Measurements from ENCODE around the gene GRM3. TPM values are rescaled to one million over a fixed set of nuclear protein-coding genes. Genes with fewer than 3 reads are reported as not detected.

Gene GRM3
- total RNA-seq, 1 donor from 2014 or later = not detected

- no peak for TF ChIP-seq CTCF (conservative IDR thresholded peaks at IDR 0.05; ENCODE audit: low read depth, low read length)
Observed at GRCh38 chr7:86692755-86693154, 49.0 kb downstream of the GRM3 start.

GRCh38 chr7:86706406-86706805 is 62.7 kb downstream of the GRM3 start:
- DNase-seq (ENCODE audit: low read depth) = no peak
- no peak for TF ChIP-seq CTCF (conservative IDR thresholded peaks at IDR 0.05; ENCODE audit: low read depth, low read length)
- no peak overlapping the region for H3K4me3 ChIP-seq (ENCODE audit: low read depth, low read length)

More at GRCh38 chr7:86692755-86693154, 49.0 kb downstream of the GRM3 start:
- no peak overlapping the region for H3K4me3 ChIP-seq (ENCODE audit: low read depth, low read length)
- no peak for DNase-seq (ENCODE audit: low read depth)

GRCh38 chr7:86708031-86708680 is 64.4 kb downstream of the GRM3 start:
- no peak overlapping the region for H3K4me3 ChIP-seq (ENCODE audit: low read depth, low read length)
- no peak for TF ChIP-seq CTCF (conservative IDR thresholded peaks at IDR 0.05; ENCODE audit: low read depth, low read length)
- DNase-seq (ENCODE audit: low read depth) = no peak

- no peak for DNase-seq (ENCODE audit: low read depth)
- TF ChIP-seq CTCF (conservative IDR thresholded peaks at IDR 0.05; ENCODE audit: low read depth, low read length) = no peak
- no peak overlapping the region for H3K4me3 ChIP-seq (ENCODE audit: low read depth, low read length)
Observed at GRCh38 chr7:86720306-86720705, 76.6 kb downstream of the GRM3 start.

GRCh38 chr7:86733783-86734182 is 90.1 kb downstream of the GRM3 start:
- no peak overlapping the region for H3K4me3 ChIP-seq (ENCODE audit: low read depth, low read length)
- TF ChIP-seq CTCF (conservative IDR thresholded peaks at IDR 0.05; ENCODE audit: low read depth, low read length) = no peak
- DNase-seq (ENCODE audit: low read depth) = no peak

GRCh38 chr7:86745013-86745745 is 101.5 kb downstream of the GRM3 start:
- DNase-seq (ENCODE audit: low read depth) = no peak
- TF ChIP-seq CTCF (conservative IDR thresholded peaks at IDR 0.05; ENCODE audit: low read depth, low read length) = no peak
- no peak overlapping the region for H3K4me3 ChIP-seq (ENCODE audit: low read depth, low read length)

Data from epithelial cell of proximal tubule (primary cell).